Smooth muscle cell (in vitro differentiated cells): ENCODE measurements around the gene FBXO3. TPM values are rescaled to one million over a fixed set of nuclear protein-coding genes. Genes with fewer than 3 reads are reported as not detected.

ENCODE experiments used
- DNase-seq: peaks from one replicate; lab custom pipeline; 2025; ENCODE audit not compliant: unreplicated experiment; lab: John Stamatoyannopoulos, UW
- H2AFZ ChIP-seq: fragments of 200-600 bp; sonication (generic); 2 replicates; pipeline ENCODE4 v1.6.0; 2016; ENCODE audit warnings: antibody characterized with exemption, low read depth, mild to moderate bottlenecking
- H3F3A ChIP-seq: fragments of 200-600 bp; sonication (generic); 2 replicates; pipeline ENCODE4 v1.6.0; 2017; ENCODE audit warnings: antibody characterized with exemption, low read depth
- H3K27ac ChIP-seq: fragments of 200-600 bp; sonication (generic); 2 replicates; pipeline ENCODE4 v1.5.1; 2016; ENCODE audit warnings: low read depth, mild to moderate bottlenecking
- H3K27me3 ChIP-seq: fragments of 200-600 bp; sonication (generic); 2 replicates; pipeline ENCODE4 v1.6.1; 2016; ENCODE audit warnings: low read depth, mild to moderate bottlenecking
- H3K36me3 ChIP-seq: fragments of 200-600 bp; sonication (generic); 2 replicates; pipeline ENCODE4 v1.5.1; 2016; ENCODE audit warnings: low read depth
- H3K4me1 ChIP-seq: fragments of 200-600 bp; sonication (generic); 2 replicates; pipeline ENCODE4 v1.5.1; 2016; ENCODE audit warnings: low read depth
- H3K4me2 ChIP-seq: fragments of 200-600 bp; sonication (generic); 2 replicates; pipeline ENCODE4 v1.6.0; 2016; ENCODE audit warnings: mild to moderate bottlenecking
- H3K4me3 ChIP-seq: fragments of 200-600 bp; sonication (generic); 2 replicates; pipeline ENCODE4 v1.5.1; 2016; ENCODE audit warnings: mild to moderate bottlenecking
- H3K79me2 ChIP-seq: fragments of 200-600 bp; sonication (generic); 2 replicates; pipeline ENCODE4 v1.6.0; 2016; ENCODE audit warnings: low read depth, mild to moderate bottlenecking
- H3K9ac ChIP-seq: fragments of 200-600 bp; sonication (generic); 2 replicates; pipeline ENCODE4 v1.6.0; 2016; ENCODE audit warnings: low read depth
- H3K9me3 ChIP-seq: fragments of 200-600 bp; sonication (generic); replicated peaks from 2 replicates; pipeline ENCODE4 v1.5.1; 2016; ENCODE audit warnings: low read depth
- H4K20me1 ChIP-seq: fragments of 200-600 bp; sonication (generic); 2 replicates; pipeline ENCODE4 v1.6.0; 2016; ENCODE audit warnings: low read depth
- WGBS: methylation state at CpG from one replicate; pipeline ENCODE4 v1.1.7; 2016; ENCODE audit warnings: low lambda C conversion rate; 5-methylcytosine and 5-hydroxymethylcytosine counted together
- polyA plus RNA-seq: library from polyadenylated mRNA; unstranded; fragments of >200 nt; fragmentation: Nextera tagmentation; extraction: Ambion mirVana; gene quantifications from 2 replicates; pipeline ENCODE4 v1.2.1, GENCODE V29; 2016
- total RNA-seq: library from RNA; depleted of rRNA; stranded (reverse); fragments of >200 nt; gene quantifications from 2 replicates; pipeline ENCODE4 v1.2.3, GENCODE V29; 2014
- TF ChIP-seq, protein P1 (sequence below): fragments of 200-600 bp; sonication (generic); IDR thresholded peaks from 2 replicates; pipeline ENCODE4 v1.5.1; 2017; ENCODE audit warnings: borderline replicate concordance, mild to moderate bottlenecking, antibody characterized with exemption; ENCODE audit not compliant: insufficient read depth, poor library complexity, severe bottlenecking

Gene FBXO3
- total and polyA plus RNA-seq, 2 experiments from 2014 or later, result 28.8 to 63.6 TPM

DNA sequence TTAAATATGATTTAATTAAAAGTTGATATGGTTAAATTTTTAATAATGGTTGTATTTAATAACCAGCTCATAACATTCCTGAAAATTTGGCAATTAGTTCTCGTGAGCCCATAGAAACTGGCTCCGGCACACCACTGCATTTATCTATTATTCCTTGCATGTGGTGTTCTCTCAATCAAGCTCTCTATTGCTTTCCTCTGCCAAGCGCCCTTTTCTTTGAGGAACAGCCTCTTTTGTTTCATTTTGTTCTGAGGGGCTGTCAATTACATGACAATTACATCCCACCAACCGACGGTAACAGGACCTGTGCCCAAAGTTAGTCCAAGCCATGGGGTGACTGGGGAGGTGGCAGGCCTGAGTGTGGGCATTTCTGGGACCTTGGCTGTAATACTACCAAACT is 81.8 kb downstream of the FBXO3 start:
- H3K27me3 ChIP-seq, result no peaks in the 10 kb centered on the region

DNA sequence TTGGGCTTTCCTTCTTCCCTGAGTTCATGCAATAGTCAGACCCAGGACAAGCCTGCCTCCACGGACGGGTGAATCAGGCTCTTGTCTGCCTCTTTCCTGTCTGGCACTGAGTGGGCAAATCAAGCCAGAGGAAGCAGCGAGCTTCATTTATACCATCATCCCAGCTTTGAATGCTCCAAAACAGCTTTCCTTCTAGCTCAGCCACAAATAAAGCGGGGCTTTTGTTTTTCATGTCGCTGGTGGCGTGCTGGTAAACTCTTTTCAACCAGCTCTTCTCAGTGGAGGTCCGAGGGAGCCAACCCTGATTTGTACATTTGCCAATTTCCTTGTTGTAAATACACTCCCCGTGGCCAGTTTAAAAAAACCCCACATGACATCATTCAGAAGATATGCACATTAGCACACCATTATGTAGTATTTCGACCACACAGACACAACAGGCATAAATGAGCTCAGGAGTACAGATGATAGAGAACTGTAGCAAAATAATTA is 82.3 kb downstream of the FBXO3 start:
- no peaks in the 10 kb centered on the region for H3K9me3 ChIP-seq
- H3K4me3 ChIP-seq, result peak overlapping the region; percentile 27
- H3K4me2 ChIP-seq, result peak overlapping the region; percentile 79
- H4K20me1 ChIP-seq, result no peaks in the 10 kb centered on the region
- H3K27ac ChIP-seq, result peak overlapping the region; percentile 100
- no peaks in the 10 kb centered on the region for H3K36me3 ChIP-seq
- peaks cover 34% of the 10 kb centered on the region for H3K4me1 ChIP-seq
- H3K79me2 ChIP-seq, result no peaks in the 10 kb centered on the region
- H3F3A ChIP-seq, result peaks cover 13% of the 10 kb centered on the region
- H3K9ac ChIP-seq, result peak overlapping the region; percentile 92
- peak; percentile 41 for DNase-seq
- H2AFZ ChIP-seq, result peak overlapping the region; percentile 50
- no peaks in the 10 kb centered on the region for H3K27me3 ChIP-seq
- 9% methylated on average over 9 of the region's 9 CpGs for WGBS
- TF ChIP-seq, protein P1, sequence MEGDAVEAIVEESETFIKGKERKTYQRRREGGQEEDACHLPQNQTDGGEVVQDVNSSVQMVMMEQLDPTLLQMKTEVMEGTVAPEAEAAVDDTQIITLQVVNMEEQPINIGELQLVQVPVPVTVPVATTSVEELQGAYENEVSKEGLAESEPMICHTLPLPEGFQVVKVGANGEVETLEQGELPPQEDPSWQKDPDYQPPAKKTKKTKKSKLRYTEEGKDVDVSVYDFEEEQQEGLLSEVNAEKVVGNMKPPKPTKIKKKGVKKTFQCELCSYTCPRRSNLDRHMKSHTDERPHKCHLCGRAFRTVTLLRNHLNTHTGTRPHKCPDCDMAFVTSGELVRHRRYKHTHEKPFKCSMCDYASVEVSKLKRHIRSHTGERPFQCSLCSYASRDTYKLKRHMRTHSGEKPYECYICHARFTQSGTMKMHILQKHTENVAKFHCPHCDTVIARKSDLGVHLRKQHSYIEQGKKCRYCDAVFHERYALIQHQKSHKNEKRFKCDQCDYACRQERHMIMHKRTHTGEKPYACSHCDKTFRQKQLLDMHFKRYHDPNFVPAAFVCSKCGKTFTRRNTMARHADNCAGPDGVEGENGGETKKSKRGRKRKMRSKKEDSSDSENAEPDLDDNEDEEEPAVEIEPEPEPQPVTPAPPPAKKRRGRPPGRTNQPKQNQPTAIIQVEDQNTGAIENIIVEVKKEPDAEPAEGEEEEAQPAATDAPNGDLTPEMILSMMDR, result no peak

More for the DNA sequence above, 81.8 kb downstream of the FBXO3 start:
- Histone ChIP-seq H3K27ac (peak overlapping the region; percentile 100), H4K20me1 (no peaks in the 10 kb centered on the region), H3K4me1 (peaks cover 34% of the 10 kb centered on the region), H2AFZ (no peak overlapping the region), H3K9me3 (no peaks in the 10 kb centered on the region), H3F3A (peaks cover 13% of the 10 kb centered on the region), H3K4me2 (peak overlapping the region; percentile 79), H3K79me2 (no peaks in the 10 kb centered on the region), H3K9ac (peak overlapping the region; percentile 92), H3K4me3 (peak overlapping the region; percentile 27), H3K36me3 (no peaks in the 10 kb centered on the region)
- TF ChIP-seq, protein P1, result no peak
- WGBS, result 76% methylated on average over 5 of the region's 5 CpGs
- DNase-seq, result no peak

DNA sequence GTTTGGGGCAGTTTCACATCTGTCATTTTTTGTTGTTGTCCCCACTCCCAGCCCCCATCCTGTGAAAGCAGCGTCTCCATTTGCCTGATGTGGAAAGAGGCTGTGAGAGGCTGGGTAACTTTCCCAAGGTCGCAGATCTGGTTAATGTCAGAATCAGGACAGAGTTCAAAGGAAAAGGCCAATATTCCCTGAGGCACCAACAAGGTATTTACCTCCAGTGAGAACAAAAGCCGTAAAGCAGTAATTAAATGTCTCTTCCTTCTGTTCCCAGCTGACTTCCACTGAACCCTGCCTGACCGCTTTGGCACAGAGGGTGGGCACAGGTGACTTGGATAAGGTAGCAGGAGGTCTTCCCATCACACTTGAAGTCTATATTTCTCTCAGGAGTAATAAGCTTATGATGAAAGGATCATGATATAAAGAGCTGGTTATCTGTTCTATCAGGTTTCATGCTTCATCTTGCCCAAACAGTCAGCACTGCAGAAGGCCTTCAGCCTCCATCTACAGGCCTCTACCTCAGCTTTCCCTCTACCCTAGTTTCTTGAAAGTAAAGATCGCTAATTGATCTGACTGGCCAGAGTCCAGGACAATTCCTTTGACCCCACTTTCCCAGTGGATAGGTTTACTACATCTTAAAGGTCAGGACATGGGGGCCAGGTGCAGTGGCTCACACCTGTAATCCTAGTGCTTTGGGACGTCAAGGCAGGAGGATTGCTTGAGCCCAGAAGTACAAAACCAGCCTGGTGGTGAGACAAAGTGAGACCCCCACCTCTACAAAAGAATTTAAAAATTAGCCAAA is 83.1 kb downstream of the FBXO3 start:
- Histone ChIP-seq H3K9me3 (no peaks in the 10 kb centered on the region), H3K27ac (peak overlapping the region; percentile 100), H3K27me3 (no peaks in the 10 kb centered on the region), H3K4me1 (peaks cover 34% of the 10 kb centered on the region), H3K4me2 (peak overlapping the region; percentile 79), H3K79me2 (no peaks in the 10 kb centered on the region), H3K4me3 (no peak overlapping the region), H3K9ac (peak overlapping the region; percentile 92), H3K36me3 (no peaks in the 10 kb centered on the region), H4K20me1 (no peaks in the 10 kb centered on the region), H3F3A (peaks cover 13% of the 10 kb centered on the region), H2AFZ (no peak overlapping the region)
- TF ChIP-seq, protein P1, result no peak
- no peak for DNase-seq
- WGBS, result 57% methylated on average over 6 of the region's 6 CpGs

Other genes starting within 250 kb of the FBXO3 start
- not detected in 2 replicates for gene C11orf91, start 73.7 kb downstream of the FBXO3 start, total RNA-seq
- gene C11orf91, start 73.7 kb downstream of the FBXO3 start, polyA plus RNA-seq, result 0.57 and 0.91 TPM in 2 replicates
- gene CD59, start 38.1 kb downstream of the FBXO3 start, total RNA-seq, result 504 and 563 TPM in 2 replicates
- gene CD59, start 38.1 kb downstream of the FBXO3 start, polyA plus RNA-seq, result 291 and 418 TPM in 2 replicates
- gene LMO2, start 117.6 kb upstream of the FBXO3 start, total RNA-seq, result 1.8 and 2.7 TPM in 2 replicates
- gene LMO2, start 117.6 kb upstream of the FBXO3 start, polyA plus RNA-seq, result 3.8 and 5.8 TPM in 2 replicates